Measurements from ENCODE around the gene GRIK3. TPM values are rescaled to one million over a fixed set of nuclear protein-coding genes. Genes with fewer than 3 reads are reported as not detected.

The GRIK3 gene
- polyA plus RNA-seq, 6 donors from 2014 or later, result 0.16 TPM; not detected in 5

DNA sequence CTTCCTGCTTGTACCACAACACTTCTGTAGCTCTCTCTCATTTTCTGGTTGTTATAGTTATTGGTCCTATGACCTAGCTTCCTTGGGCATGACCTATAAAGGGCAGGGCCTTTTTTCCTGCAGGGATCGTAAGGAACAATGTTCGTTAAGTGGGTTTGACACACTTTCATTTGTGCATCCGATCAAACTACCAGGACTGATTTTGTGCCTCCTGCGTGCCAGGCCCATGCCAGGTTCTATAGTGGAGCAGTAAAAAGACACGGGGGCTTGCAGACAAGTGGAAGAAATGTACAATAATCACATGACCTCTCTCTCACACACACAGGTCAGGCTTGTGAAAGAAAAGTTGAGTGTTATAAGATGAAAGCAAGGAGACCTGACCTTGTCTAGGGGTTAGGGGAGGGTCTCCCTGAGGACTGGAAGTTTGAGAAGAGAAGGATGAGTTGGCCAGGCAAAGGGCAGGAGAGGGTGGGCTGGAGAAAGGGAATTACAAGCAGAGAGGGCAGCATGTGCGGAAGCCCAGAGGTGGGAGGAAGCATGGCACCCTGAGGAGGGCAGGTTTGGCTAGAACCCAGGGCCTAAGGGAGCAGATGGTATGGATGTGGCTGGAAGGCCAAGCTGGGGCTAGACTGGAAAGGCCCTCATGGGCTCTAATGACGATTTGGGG, 145.4 kb downstream of the GRIK3 start:
- Mint-ChIP-seq H3K27ac (no peak overlapping the region), H3K27me3 (peaks cover 11 to 13% (median 12%) of the 10 kb centered on the region in 3 donors), H3K4me3 (no peak overlapping the region), H3K9me3 (peaks cover 0 to 4% (median 0%) of the 10 kb centered on the region in 7 donors), H3K36me3 (no peaks in the 10 kb centered on the region), H3K4me1 (no peaks in the 10 kb centered on the region)
- DNase-seq (no peak), ATAC-seq (ENCODE audit: low read depth in 2 of 2) (no peak)

DNA sequence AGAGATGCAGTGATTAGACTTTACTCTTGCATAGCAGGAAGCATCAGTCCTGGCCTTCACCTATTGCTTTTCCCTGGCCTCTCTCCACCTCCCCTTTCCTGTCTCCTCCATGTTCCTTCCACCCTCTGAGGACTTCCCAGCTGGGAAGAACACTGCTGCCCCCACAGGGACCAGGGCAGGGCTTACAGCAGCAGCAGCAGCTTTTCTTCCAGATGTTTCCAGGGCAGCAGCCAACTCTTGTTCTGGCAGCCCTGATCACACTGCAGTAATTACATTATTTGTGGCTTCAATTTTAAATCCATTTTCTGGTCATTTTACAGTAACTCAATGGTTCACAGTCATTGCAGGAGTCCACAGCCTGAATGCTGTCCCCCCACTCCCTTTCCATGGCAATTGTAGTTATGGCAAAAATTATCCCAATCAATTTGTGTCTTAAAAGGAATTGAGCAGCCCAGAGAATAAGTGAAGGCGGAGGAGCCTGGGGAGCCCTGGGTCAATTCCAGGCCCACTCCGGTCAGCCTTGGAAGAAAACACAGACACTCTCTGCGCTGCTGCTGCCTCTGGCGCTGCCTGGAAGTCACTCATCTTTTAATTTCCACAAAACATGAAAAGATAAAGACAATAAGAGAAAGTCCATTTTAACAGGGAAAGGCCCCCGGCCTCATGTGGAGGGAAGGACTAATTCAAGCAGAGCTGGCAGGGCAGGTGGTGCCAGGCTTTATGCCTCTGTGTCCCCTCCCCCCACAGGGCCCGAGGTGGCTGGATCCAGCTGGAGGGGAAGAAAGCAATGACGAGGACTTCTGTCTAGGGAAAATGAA, 148.6 kb downstream of the GRIK3 start:
- Mint-ChIP-seq H3K36me3 (no peaks in the 10 kb centered on the region), H3K9me3 (peaks cover 0 to 4% (median 0%) of the 10 kb centered on the region in 7 donors), H3K27me3 (peaks cover 5 to 24% (median 18%) of the 10 kb centered on the region in 3 donors), H3K4me3 (no peak overlapping the region), H3K27ac (no peak overlapping the region), H3K4me1 (no peaks in the 10 kb centered on the region)
- ATAC-seq (ENCODE audit: low read depth in 2 of 2) (no peak), DNase-seq (no peak)

GRCh38 chr1:36884801-36885200, 149.5 kb downstream of the GRIK3 start:
- DNase-seq (no peak), ATAC-seq (ENCODE audit: low read depth in 2 of 2) (no peak)
- no peak overlapping the region for H3K27ac Mint-ChIP-seq
- peaks cover 7 to 31% (median 18%) of the 10 kb centered on the region in 3 donors for H3K27me3 Mint-ChIP-seq
- no peak overlapping the region for H3K4me3 Mint-ChIP-seq
- no peaks in the 10 kb centered on the region for H3K36me3 Mint-ChIP-seq
- H3K4me1 Mint-ChIP-seq, result no peaks in the 10 kb centered on the region
- H3K9me3 Mint-ChIP-seq, result peaks cover 0 to 4% (median 0%) of the 10 kb centered on the region in 7 donors

DNA sequence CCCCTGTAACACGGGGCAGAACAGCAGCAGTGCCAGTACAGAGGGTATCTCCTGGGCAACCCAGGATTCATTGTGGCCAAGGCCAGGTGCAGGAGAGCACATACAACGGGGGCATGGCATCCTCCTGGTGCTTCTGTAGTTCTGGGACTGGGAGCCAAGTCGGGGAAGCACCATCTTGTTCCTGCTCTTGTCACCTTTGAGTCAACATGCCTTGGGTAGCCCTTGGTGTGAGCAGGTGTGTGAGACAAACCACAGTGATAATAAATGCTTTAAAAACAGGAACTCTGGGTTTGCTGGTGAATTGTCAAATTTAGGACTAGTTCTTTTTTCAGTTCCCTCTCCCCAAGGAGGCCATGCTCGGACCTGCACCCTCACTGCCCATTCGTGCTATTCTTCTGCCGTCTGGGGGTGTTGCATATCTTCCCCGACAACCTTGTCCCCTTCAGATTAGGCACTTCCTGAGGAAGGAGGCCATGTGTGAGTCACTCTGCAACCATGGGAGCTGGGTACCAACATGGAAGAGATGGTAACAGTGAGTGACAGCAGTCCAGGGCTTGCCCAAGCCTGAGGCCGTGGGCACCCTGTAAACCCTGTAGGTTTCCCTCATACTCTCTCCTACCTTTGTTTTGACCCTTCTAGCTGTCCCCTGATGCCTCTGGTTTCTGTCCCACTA, 150.2 kb downstream of the GRIK3 start:
- peaks cover 9 to 35% (median 16%) of the 10 kb centered on the region in 3 donors for H3K27me3 Mint-ChIP-seq
- ATAC-seq (ENCODE audit: low read depth in 2 of 2) (no peak), DNase-seq (no peak)
- no peak overlapping the region for H3K4me3 Mint-ChIP-seq
- H3K27ac Mint-ChIP-seq, result no peak overlapping the region
- H3K36me3 Mint-ChIP-seq, result no peaks in the 10 kb centered on the region
- peaks cover 0 to 4% (median 0%) of the 10 kb centered on the region in 7 donors for H3K9me3 Mint-ChIP-seq
- no peaks in the 10 kb centered on the region for H3K4me1 Mint-ChIP-seq

GRCh38 chr1:36883315-36883949, 150.9 kb downstream of the GRIK3 start:
- H3K27me3 Mint-ChIP-seq, result peaks cover 9 to 34% (median 10%) of the 10 kb centered on the region in 3 donors
- DNase-seq, result no peak

GRCh38 chr1:36882536-36883285, 151.6 kb downstream of the GRIK3 start:
- ATAC-seq (ENCODE audit: low read depth in 2 of 2) (no peak), DNase-seq (no peak)
- no peaks in the 10 kb centered on the region for H3K36me3 Mint-ChIP-seq
- H3K4me3 Mint-ChIP-seq, result peak overlapping the region in 1 of 8 donors; percentile 36
- H3K9me3 Mint-ChIP-seq, result no peaks in the 10 kb centered on the region
- peaks cover 11 to 35% (median 12%) of the 10 kb centered on the region in 3 donors for H3K27me3 Mint-ChIP-seq
- H3K27ac Mint-ChIP-seq, result no peak overlapping the region
- no peaks in the 10 kb centered on the region for H3K4me1 Mint-ChIP-seq

More at GRCh38 chr1:36883315-36883949, 150.9 kb downstream of the GRIK3 start:
- Mint-ChIP-seq H3K4me1 (no peaks in the 10 kb centered on the region), H3K36me3 (no peaks in the 10 kb centered on the region), H3K9me3 (no peaks in the 10 kb centered on the region), H3K27ac (no peak overlapping the region), H3K4me3 (peak overlapping the region in 2 of 8 donors; percentile 6 to 50)
- ATAC-seq (ENCODE audit: low read depth in 2 of 2), result no peak

DNA sequence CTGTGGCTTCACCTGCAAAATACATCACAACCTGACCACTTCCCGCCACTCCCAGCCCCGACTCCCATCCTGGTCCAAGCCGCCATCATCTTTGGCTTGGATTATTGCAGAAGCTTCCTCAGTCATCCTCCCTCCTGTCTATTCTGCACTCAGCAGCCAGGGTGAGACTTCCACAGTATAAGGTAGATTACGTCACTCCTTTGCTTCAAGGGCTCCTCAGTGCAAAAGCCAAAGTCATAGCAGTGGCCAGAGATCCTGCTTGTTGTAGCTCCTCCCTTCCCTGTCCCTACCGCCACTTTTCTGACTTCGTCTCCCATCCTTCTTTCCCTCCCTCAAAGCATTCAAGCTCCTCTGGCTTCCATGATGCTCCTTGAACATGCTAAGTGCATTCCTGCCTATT, 152.8 kb downstream of the GRIK3 start:
- DNase-seq (no peak), ATAC-seq (ENCODE audit: low read depth in 2 of 2) (no peak)
- Mint-ChIP-seq H3K27me3 (peaks cover 14 to 46% (median 20%) of the 10 kb centered on the region in 3 donors), H3K4me3 (no peak overlapping the region), H3K27ac (peak overlapping the region in 1 of 6 donors; percentile 43), H3K4me1 (no peaks in the 10 kb centered on the region), H3K36me3 (no peaks in the 10 kb centered on the region), H3K9me3 (no peaks in the 10 kb centered on the region)

DNA sequence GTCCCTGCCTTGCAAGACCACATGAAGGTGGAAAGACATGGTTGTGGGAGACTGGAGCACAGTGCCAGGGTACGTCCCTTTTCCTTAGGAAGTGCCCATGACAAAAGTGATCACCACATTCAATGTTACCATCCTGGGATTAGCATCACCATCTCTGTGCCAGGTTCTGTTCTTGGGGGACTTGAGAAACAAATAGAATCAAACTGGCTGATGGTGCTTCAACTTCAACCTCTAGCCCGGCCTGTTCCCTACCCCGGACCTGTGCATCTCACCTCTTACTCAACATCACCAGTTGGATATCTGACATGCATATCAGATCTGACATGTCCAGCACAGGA, 153.3 kb downstream of the GRIK3 start:
- Mint-ChIP-seq H3K4me3 (no peak overlapping the region), H3K27ac (peak overlapping the region in 2 of 6 donors; percentile 43 to 52)
- DNase-seq, result no peak

DNA sequence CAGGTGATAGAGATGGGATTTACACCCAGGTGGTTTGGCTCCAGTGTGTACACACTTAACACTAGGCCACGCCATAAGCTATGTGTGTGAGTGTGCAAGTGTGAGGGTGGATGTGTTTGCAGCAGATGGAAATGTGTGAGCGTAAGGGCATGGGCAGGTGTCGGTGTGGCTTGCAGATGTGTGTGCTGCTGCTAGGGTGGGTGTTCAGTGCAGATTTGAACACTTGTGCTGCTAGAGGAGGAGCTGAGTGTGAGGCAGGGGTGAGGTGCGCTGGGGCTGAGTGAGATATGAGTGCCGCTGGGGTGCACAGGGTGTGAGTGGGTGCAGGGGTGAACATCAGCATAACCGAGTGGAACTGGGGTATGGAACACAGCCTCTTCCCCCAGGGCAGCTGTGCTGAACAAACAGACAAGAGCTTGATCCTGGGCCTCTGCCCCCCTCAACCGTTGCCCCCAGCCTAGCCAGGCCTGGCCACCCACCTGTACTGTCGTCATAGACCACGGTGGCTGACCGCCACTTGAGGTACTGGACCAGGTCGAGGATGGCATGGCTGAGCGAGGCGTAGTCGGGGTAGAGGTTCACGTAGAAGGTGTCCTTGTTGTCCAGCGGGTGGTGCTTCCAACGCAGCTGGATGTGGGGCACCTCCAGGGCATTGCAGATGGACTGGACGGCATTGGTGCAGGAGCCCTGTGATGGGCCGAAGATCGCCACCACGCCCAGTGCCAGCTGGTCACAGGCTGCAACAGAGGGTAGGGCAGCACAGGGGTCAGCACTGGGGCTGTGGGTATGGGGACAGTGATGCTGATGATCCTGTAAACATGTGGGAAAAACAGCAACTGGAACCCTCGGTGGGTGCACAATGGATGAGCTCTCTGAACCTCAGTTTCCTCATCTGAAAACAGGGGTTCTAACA, 153.9 kb downstream of the GRIK3 start:
- Mint-ChIP-seq H3K27me3 (peaks cover 14 to 47% (median 24%) of the 10 kb centered on the region in 3 donors), H3K4me1 (no peaks in the 10 kb centered on the region), H3K27ac (no peak overlapping the region), H3K4me3 (peak overlapping the region in 1 of 8 donors; percentile 72), H3K9me3 (no peaks in the 10 kb centered on the region), H3K36me3 (no peaks in the 10 kb centered on the region)
- DNase-seq (no peak), ATAC-seq (ENCODE audit: low read depth in 2 of 2) (no peak)

More for the DNA sequence above, 153.3 kb downstream of the GRIK3 start:
- H3K36me3 Mint-ChIP-seq, result no peaks in the 10 kb centered on the region
- ATAC-seq (ENCODE audit: low read depth in 2 of 2), result no peak
- no peaks in the 10 kb centered on the region for H3K4me1 Mint-ChIP-seq
- H3K9me3 Mint-ChIP-seq, result no peaks in the 10 kb centered on the region
- peaks cover 14 to 47% (median 20%) of the 10 kb centered on the region in 3 donors for H3K27me3 Mint-ChIP-seq

DNA sequence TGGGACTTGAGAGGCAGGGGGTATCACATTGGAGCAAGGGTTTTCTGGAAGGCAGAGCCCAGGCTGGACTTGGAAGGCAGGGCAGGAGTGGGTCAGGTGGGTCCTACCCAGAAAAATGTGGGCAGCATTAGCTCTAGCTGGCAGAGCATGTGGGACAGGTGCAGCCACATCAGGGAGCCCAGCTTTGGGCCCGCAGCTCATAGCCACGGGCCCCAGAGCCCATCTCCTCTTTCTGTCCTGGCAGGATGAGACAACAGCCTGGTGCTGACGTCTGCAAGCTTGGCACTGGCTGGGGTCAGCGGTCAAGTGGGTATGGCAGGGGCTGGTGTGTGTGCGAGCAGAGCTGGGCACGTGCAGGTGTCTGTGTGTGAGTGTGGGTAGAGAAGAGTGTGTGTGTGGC, 154.7 kb downstream of the GRIK3 start:
- H3K4me3 Mint-ChIP-seq, result no peak overlapping the region
- ATAC-seq (ENCODE audit: low read depth in 2 of 2) (no peak), DNase-seq (no peak)
- H3K4me1 Mint-ChIP-seq, result no peaks in the 10 kb centered on the region
- no peaks in the 10 kb centered on the region for H3K36me3 Mint-ChIP-seq
- H3K27ac Mint-ChIP-seq, result peak overlapping the region in 1 of 6 donors; percentile 22
- H3K9me3 Mint-ChIP-seq, result no peaks in the 10 kb centered on the region
- peaks cover 14 to 54% (median 31%) of the 10 kb centered on the region in 3 donors for H3K27me3 Mint-ChIP-seq

DNA sequence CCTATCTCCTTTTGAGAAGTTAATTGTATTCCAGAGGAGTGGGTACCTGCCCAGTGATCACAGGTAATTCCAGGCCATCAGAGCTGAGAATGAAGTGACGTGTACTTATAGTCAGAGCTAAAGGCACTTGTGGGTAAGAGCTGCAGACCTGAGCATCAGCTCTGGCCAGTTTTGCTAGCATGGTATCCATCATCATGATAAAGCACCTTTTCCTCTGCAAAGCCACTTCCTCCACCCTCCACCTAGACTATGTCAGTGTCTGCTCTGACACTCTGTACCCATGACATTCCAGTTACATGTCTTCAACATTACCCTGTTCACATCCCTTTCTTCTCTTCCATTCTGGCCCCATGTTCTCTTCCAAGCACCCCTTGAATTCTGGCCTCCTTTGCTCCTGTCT, 157.3 kb downstream of the GRIK3 start:
- no peak overlapping the region for H3K4me3 Mint-ChIP-seq
- H3K4me1 Mint-ChIP-seq, result no peaks in the 10 kb centered on the region

More for the DNA sequence above, 157.3 kb downstream of the GRIK3 start:
- Mint-ChIP-seq H3K27me3 (peaks cover 21 to 55% (median 39%) of the 10 kb centered on the region in 3 donors), H3K9me3 (no peaks in the 10 kb centered on the region), H3K27ac (no peak overlapping the region), H3K36me3 (no peaks in the 10 kb centered on the region)
- no peak for ATAC-seq (ENCODE audit: low read depth in 2 of 2)
- DNase-seq, result no peak

Measured in naive B cell (primary cell).